ENCODE data around the gene TM9SF1. TPM values are rescaled to one million over a fixed set of nuclear protein-coding genes. Genes with fewer than 3 reads are reported as not detected.

The TM9SF1 gene
- total and polyA plus RNA-seq, 10 of the 15 experiments (the other 5 are each of a cell fraction or from before 2014, with no cell fraction given), result 7.2 to 39.2 (median 17.6) TPM

DNA sequence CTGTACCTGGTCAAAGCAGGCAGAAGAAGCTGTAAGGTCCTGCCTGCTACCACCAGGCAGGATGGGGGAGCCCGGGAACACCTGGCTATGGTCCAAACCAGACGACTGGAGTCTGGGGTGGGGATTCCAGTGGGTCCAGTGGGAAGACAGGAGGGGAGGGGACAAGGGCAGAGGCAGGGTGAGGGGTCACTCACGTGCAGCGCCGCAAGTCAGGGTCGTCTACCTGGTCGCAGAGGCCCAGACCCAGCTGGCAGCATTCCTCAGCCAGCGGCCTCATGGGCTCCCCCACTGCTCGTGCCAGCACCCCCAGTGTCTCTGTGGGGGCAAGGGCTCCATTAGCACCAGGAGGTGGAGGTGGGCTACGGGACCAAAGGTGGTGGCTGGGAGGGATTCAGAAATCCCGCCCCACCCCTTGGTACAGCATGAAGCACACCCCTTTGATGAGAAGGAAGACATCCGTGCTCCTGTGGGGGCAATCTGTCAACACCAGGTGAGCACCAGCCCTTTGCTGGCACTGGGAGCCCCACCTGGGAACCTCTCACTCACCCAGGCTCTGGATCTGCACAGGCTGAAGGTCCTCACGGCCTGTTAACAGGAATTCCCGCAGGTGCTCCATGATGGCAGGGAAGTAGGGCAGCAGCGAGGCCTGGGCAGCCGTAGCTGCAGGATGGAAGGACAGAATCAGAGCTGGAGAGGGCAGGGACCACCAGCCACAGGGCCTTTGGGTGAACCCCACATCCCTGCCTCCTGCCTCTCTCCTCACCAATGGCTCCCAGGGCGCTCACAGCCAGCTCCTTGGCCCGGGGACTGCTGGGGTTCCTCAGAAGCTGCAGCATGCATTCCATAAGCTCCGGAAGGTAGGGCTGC, 10.9 kb downstream of the TM9SF1 start:
- intact Hi-C loops (cut with micrococcal nuclease; ENCODE audit: unreplicated experiment) (no loop called here), in situ Hi-C loops (cut with MboI) (no loop called here)
- Histone ChIP-seq H3K27ac (ENCODE audit: control insufficient read depth, insufficient read depth) (no peak overlapping the region), H3K4me2 (ENCODE audit: control insufficient read depth, insufficient read depth) (no peak overlapping the region), H3K36me3 (ENCODE audit: control insufficient read depth in 2 of 2, insufficient read depth in 2 of 2, low read length in 1 of 2) (peaks cover 23 to 49% of the 10 kb centered on the region in 2 experiments), H3K9me3 (replicated peaks; ENCODE audit: control insufficient read depth, insufficient read depth, low read length) (no peaks in the 10 kb centered on the region), H3K9ac (ENCODE audit: control insufficient read depth, insufficient read depth, low read length) (no peak overlapping the region), H3K4me3 (no peak overlapping the region), H4K20me1 (ENCODE audit: control insufficient read depth, insufficient read depth) (no peaks in the 10 kb centered on the region), H3K79me2 (ENCODE audit: control insufficient read depth, insufficient read depth, low read length) (peaks cover 20% of the 10 kb centered on the region), H3K27me3 (replicated peaks in 1 of 2; ENCODE audit: control insufficient read depth in 2 of 2, insufficient read depth in 2 of 2, low read length in 1 of 2) (no peaks in the 10 kb centered on the region), H3K4me1 (ENCODE audit: control insufficient read depth, insufficient read depth, low read length) (0 out of 2 replicates have a peak, but pooled peaks cover 4% of the 10 kb centered on the region), H2AFZ (ENCODE audit: control insufficient read depth, low read depth, low read length) (no peak overlapping the region)
- no peak for DNase-seq (ENCODE audit: low read depth, low spot score)
- no TSS peak for BruUV-seq (replicated peaks)
- POLR2A ChIA-PET, result no interaction called here
- RAD21 ChIA-PET (ENCODE audit: unreplicated experiment), result no interaction called here
- WGBS (ENCODE audit: insufficient coverage, insufficient replicate concordance, low lambda C conversion rate, missing lambda C conversion rate), result 92% methylated on average over 19 of the region's 19 CpGs
- CTCF ChIA-PET, result no interaction called here
- SMC1A ChIA-PET (ENCODE audit: uncharacterized antibody, unreplicated experiment), result no interaction called here
- no peak for FAIRE-seq
- no peak for ATAC-seq
- TF ChIP-seq EP300 (IDR thresholded peaks at IDR 0.05; ENCODE audit: borderline replicate concordance in 1 of 2, control insufficient read depth in 1 of 2, low read depth in 2 of 2, low read length in 2 of 2) (no peak), HDAC6 (IDR thresholded peaks at IDR 0.05; ENCODE audit: unreplicated experiment) (no peak), IRF4 (IDR thresholded peaks at IDR 0.05; ENCODE audit: low read depth, low read length) (no peak), BCLAF1 (IDR thresholded peaks at IDR 0.05) (no peak), FOXM1 (IDR thresholded peaks at IDR 0.05; ENCODE audit: low read depth, low read length) (no peak), EGR1 (IDR thresholded peaks at IDR 0.05; ENCODE audit: borderline replicate concordance in 1 of 2, low read depth in 2 of 2, low read length in 2 of 2) (no peak), ZNF24 (IDR thresholded peaks at IDR 0.05) (no peak), IRF5 (IDR thresholded peaks at IDR 0.05; ENCODE audit: borderline replicate concordance) (no peak), HDAC2 (IDR thresholded peaks at IDR 0.05) (no peak), CHD1 (IDR thresholded peaks at IDR 0.05; ENCODE audit: low read depth, low read length) (no peak), POLR2AphosphoS2 (IDR thresholded peaks at IDR 0.05; ENCODE audit: low read depth, low read length) (no peak), NR2F1 (conservative IDR thresholded peaks at IDR 0.05) (no peak), KDM1A (IDR thresholded peaks at IDR 0.05; ENCODE audit: borderline replicate concordance) (no peak)
- TF ChIP-seq, protein P1, sequence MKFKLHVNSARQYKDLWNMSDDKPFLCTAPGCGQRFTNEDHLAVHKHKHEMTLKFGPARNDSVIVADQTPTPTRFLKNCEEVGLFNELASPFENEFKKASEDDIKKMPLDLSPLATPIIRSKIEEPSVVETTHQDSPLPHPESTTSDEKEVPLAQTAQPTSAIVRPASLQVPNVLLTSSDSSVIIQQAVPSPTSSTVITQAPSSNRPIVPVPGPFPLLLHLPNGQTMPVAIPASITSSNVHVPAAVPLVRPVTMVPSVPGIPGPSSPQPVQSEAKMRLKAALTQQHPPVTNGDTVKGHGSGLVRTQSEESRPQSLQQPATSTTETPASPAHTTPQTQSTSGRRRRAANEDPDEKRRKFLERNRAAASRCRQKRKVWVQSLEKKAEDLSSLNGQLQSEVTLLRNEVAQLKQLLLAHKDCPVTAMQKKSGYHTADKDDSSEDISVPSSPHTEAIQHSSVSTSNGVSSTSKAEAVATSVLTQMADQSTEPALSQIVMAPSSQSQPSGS (IDR thresholded peaks at IDR 0.05; ENCODE audit: low read length), result no peak
- TF ChIP-seq, protein P2, sequence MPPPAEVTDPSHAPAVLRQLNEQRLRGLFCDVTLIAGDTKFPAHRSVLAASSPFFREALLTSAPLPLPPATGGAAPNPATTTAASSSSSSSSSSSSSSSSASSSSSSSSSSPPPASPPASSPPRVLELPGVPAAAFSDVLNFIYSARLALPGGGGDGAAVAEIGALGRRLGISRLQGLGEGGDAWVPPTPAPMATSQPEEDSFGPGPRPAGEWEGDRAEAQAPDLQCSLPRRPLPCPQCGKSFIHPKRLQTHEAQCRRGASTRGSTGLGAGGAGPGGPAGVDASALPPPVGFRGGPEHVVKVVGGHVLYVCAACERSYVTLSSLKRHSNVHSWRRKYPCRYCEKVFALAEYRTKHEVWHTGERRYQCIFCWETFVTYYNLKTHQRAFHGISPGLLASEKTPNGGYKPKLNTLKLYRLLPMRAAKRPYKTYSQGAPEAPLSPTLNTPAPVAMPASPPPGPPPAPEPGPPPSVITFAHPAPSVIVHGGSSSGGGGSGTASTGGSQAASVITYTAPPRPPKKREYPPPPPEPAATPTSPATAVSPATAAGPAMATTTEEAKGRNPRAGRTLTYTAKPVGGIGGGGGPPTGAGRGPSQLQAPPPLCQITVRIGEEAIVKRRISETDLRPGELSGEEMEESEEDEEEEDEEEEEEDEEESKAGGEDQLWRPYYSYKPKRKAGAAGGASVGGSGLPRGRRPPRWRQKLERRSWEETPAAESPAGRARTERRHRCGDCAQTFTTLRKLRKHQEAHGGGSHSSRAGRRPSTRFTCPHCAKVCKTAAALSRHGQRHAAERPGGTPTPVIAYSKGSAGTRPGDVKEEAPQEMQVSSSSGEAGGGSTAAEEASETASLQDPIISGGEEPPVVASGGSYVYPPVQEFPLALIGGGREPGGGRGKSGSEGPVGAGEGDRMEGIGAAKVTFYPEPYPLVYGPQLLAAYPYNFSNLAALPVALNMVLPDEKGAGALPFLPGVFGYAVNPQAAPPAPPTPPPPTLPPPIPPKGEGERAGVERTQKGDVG (CRISPR knock-in tag; IDR thresholded peaks at IDR 0.05), result no peak

All from GM12878 (cell line).